Measurements from ENCODE around the gene ESF1. TPM values are rescaled to one million over a fixed set of nuclear protein-coding genes. Genes with fewer than 3 reads are reported as not detected.

Gene ESF1
- total and polyA plus RNA-seq, 2 of the 8 experiments (the other 6 are each of a cell fraction or from before 2014, with no cell fraction given), result 1.1 to 32.9 TPM

GRCh38 chr20:13809373-13809772 is 24.7 kb upstream of the ESF1 start:
- Histone ChIP-seq H2BK120ac (replicated peaks; ENCODE audit: low read depth, low read length) (no peak overlapping the region), H3K79me1 (ENCODE audit: low read depth, low read length) (no peaks in the 10 kb centered on the region), H3K4me1 (replicated peaks in 1 of 4; ENCODE audit: control insufficient read depth in 3 of 4, insufficient read depth in 4 of 4, low read length in 3 of 4) (no peaks in the 10 kb centered on the region), H2BK12ac (ENCODE audit: low read depth, low read length) (no peak overlapping the region), H3K9me3 (ENCODE audit: insufficient read depth in 2 of 2, low read depth in 1 of 2, low read length in 1 of 2) (no peaks in the 10 kb centered on the region), H4K91ac (replicated peaks; ENCODE audit: insufficient read length, low read length) (no peak overlapping the region), H3K4ac (replicated peaks; ENCODE audit: insufficient read length, low read depth, low read length) (no peak overlapping the region), H2AK5ac (ENCODE audit: low read depth, low read length) (no peak overlapping the region), H3K9ac (replicated peaks in 1 of 4; ENCODE audit: extremely low read depth in 1 of 4, low read depth in 3 of 4, low read length in 3 of 4) (no peak overlapping the region), H3K27me3 (replicated peaks in 1 of 4; ENCODE audit: control insufficient read depth in 3 of 4, extremely low read depth in 1 of 4, insufficient read depth in 3 of 4, low read length in 3 of 4) (no peaks in the 10 kb centered on the region), H4K20me1 (replicated peaks in 1 of 2; ENCODE audit: control insufficient read depth in 1 of 2, insufficient read depth in 2 of 2, low read length in 2 of 2) (no peaks in the 10 kb centered on the region), H3K23me2 (ENCODE audit: low read depth, low read length) (0 out of 2 replicates have a peak, but pooled peaks cover 2% of the 10 kb centered on the region), H3K23ac (ENCODE audit: insufficient read length) (no peak overlapping the region), H2BK20ac (ENCODE audit: low read length) (no peak overlapping the region), H3K79me2 (ENCODE audit: control insufficient read depth in 1 of 2, insufficient read depth in 2 of 2, low read length in 2 of 2) (no peaks in the 10 kb centered on the region), H2AFZ (ENCODE audit: low read length) (no peak overlapping the region), H3K18ac (ENCODE audit: extremely low read depth, low read length) (no peak overlapping the region), H3K56ac (replicated peaks; ENCODE audit: insufficient read length, low read depth, low read length) (no peak overlapping the region), H3K4me2 (ENCODE audit: insufficient read depth in 1 of 2, low read depth in 2 of 2, low read length in 2 of 2) (no peak overlapping the region), H4K8ac (ENCODE audit: extremely low read depth, insufficient read depth, low read length) (no peak overlapping the region), H2BK5ac (ENCODE audit: low read depth, low read length) (no peak overlapping the region), H3K36me3 (ENCODE audit: control insufficient read depth in 2 of 4, insufficient read depth in 4 of 4, low read length in 3 of 4) (peaks cover 18 to 62% (median 44%) of the 10 kb centered on the region in 4 experiments), H4K5ac (ENCODE audit: insufficient read length, low read depth, low read length) (no peak overlapping the region), H3K14ac (ENCODE audit: insufficient read length) (no peak overlapping the region), H2BK15ac (ENCODE audit: low read length) (no peak overlapping the region), H3K4me3 (ENCODE audit: extremely low read depth in 1 of 4, insufficient read depth in 2 of 4, low read depth in 3 of 4, low read length in 4 of 4) (no peak overlapping the region), H3K27ac (ENCODE audit: low read depth, low read length) (no peak overlapping the region)
- POLR2A ChIA-PET (ENCODE audit: partially characterized antibody), result interaction anchor here (0.7 to 1.8 kb wide), 4 partner anchors 9 to 24 kb away, joined by 3 to 5 read pairs (median 4); no protein-coding TSS in a partner anchor
- TF ChIP-seq POLR2A (IDR thresholded peaks at IDR 0.05; ENCODE audit: control extremely low read depth in 1 of 2, low read depth in 2 of 2, low read length in 2 of 2) (no peak), ASH2L (IDR thresholded peaks at IDR 0.05; ENCODE audit: low read length) (no peak), GABPA (IDR thresholded peaks at IDR 0.05; ENCODE audit: borderline replicate concordance, insufficient read depth, low read length) (no peak)
- no peak for DNase-seq (ENCODE audit: low read depth in 1 of 2, low spot score in 2 of 2)
- FAIRE-seq, result no peak
- WGBS, 2 experiments (ENCODE audit: extremely low coverage in 1 of 2, insufficient coverage in 1 of 2, insufficient read length in 1 of 2, insufficient replicate concordance in 2 of 2, low coverage in 1 of 2, low lambda C conversion rate in 2 of 2, missing lambda C conversion rate in 1 of 2), result 86% methylated on average over 2 of the region's 2 CpGs; no CpG with 5 or more reads in 1 of the 2 experiments
- CTCF ChIA-PET (ENCODE audit: partially characterized antibody), result interaction anchor here (1.3 to 2.1 kb wide), 2 partner anchors 10 to 17 kb away, joined by 4 to 12 read pairs; no protein-coding TSS in a partner anchor

Measured in H1 (cell line).